ENCODE measurements around the gene PITPNM3.
"Not testable (repeated sequence)": the region's sequence is repeated elsewhere in the genome, so short reads cannot be mapped to it uniquely, and the experiment has no call there.

The PITPNM3 gene

GRCh38 chr17:6573982-6574686 is 17.8 kb upstream of the PITPNM3 start:
- Histone ChIP-seq H3K27me3 (ENCODE audit: control insufficient read depth in 1 of 2, insufficient read depth in 2 of 2, low read length in 2 of 2) (no peaks in the 10 kb centered on the region), H3K36me3 (ENCODE audit: insufficient read depth, low read length) (peaks cover 7% of the 10 kb centered on the region), H3K4me1 (ENCODE audit: insufficient read depth, low read length) (no peaks in the 10 kb centered on the region), H3K9ac (ENCODE audit: low read length) (no peak overlapping the region), H3K4me3 (ENCODE audit: low read depth in 1 of 2, low read length in 2 of 2) (no peak overlapping the region), H3K9me3 (ENCODE audit: low read length) (no peaks in the 10 kb centered on the region), H3K27ac (ENCODE audit: low read depth, low read length) (no peak overlapping the region)

DNA sequence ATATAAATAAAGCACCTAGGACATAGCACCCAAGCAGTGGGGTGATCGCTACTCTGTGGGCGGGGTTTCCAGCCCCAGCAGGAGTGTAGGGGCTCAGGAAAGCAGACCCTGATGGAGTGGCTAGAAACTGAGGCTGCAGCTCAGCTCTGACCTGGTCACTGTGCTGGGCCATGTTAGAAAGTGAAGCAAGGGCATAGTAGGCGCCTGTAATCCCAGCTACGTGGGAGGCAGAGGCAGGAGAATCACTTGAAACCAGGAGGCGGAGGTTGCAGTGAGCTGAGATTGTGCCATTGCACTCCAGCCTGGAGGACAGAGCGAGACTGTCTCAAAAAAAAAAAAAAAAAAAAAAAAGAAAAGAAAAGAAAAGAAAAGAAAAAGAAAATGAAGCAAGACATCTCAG is 17.1 kb upstream of the PITPNM3 start:
- H3K27me3 ChIP-seq (ENCODE audit: control insufficient read depth in 1 of 2, insufficient read depth in 2 of 2, low read length in 2 of 2); H3K9me3 ChIP-seq (ENCODE audit: low read length); H3K4me3 ChIP-seq (ENCODE audit: low read depth in 1 of 2, low read length in 2 of 2); H3K27ac ChIP-seq (ENCODE audit: low read depth, low read length); H3K36me3 ChIP-seq (ENCODE audit: insufficient read depth, low read length); H3K4me1 ChIP-seq (ENCODE audit: insufficient read depth, low read length); H3K9ac ChIP-seq (ENCODE audit: low read length): not testable (repeated sequence)

- H3K9me3 ChIP-seq (ENCODE audit: low read length): no peaks in the 10 kb centered on the region
- H3K4me3 ChIP-seq (ENCODE audit: low read depth in 1 of 2, low read length in 2 of 2): no peak overlapping the region
- no peak overlapping the region for H3K27ac ChIP-seq (ENCODE audit: low read depth, low read length)
- no peaks in the 10 kb centered on the region for H3K36me3 ChIP-seq (ENCODE audit: insufficient read depth, low read length)
- no peaks in the 10 kb centered on the region for H3K27me3 ChIP-seq (ENCODE audit: control insufficient read depth in 1 of 2, insufficient read depth in 2 of 2, low read length in 2 of 2)
- H3K4me1 ChIP-seq (ENCODE audit: insufficient read depth, low read length): peaks cover 4% of the 10 kb centered on the region
- no peak overlapping the region for H3K9ac ChIP-seq (ENCODE audit: low read length)
These were observed 16.6 kb upstream of the PITPNM3 start for GRCh38 chr17:6572972-6573370.

GRCh38 chr17:6571452-6571781 is 15.1 kb upstream of the PITPNM3 start:
- Histone ChIP-seq H3K36me3 (ENCODE audit: insufficient read depth, low read length) (no peaks in the 10 kb centered on the region), H3K9me3 (ENCODE audit: low read length) (no peaks in the 10 kb centered on the region), H3K27me3 (ENCODE audit: control insufficient read depth in 1 of 2, insufficient read depth in 2 of 2, low read length in 2 of 2) (no peaks in the 10 kb centered on the region), H3K4me1 (ENCODE audit: insufficient read depth, low read length) (peaks cover 14% of the 10 kb centered on the region), H3K4me3 (ENCODE audit: low read depth in 1 of 2, low read length in 2 of 2) (no peak overlapping the region), H3K9ac (ENCODE audit: low read length) (no peak overlapping the region), H3K27ac (ENCODE audit: low read depth, low read length) (no peak overlapping the region)

- Histone ChIP-seq H3K27me3 (ENCODE audit: control insufficient read depth in 1 of 2, insufficient read depth in 2 of 2, low read length in 2 of 2) (no peaks in the 10 kb centered on the region), H3K4me3 (ENCODE audit: low read depth in 1 of 2, low read length in 2 of 2) (no peak overlapping the region), H3K9ac (ENCODE audit: low read length) (no peak overlapping the region), H3K27ac (ENCODE audit: low read depth, low read length) (no peak overlapping the region), H3K36me3 (ENCODE audit: insufficient read depth, low read length) (no peaks in the 10 kb centered on the region), H3K4me1 (ENCODE audit: insufficient read depth, low read length) (peaks cover 14% of the 10 kb centered on the region), H3K9me3 (ENCODE audit: low read length) (no peaks in the 10 kb centered on the region)
These were observed 14.5 kb upstream of the PITPNM3 start for GRCh38 chr17:6570731-6571451.

GRCh38 chr17:6569370-6570285 is 13.3 kb upstream of the PITPNM3 start:
- no peaks in the 10 kb centered on the region for H3K27me3 ChIP-seq (ENCODE audit: control insufficient read depth in 1 of 2, insufficient read depth in 2 of 2, low read length in 2 of 2)
- H3K36me3 ChIP-seq (ENCODE audit: insufficient read depth, low read length): no peaks in the 10 kb centered on the region
- no peak overlapping the region for H3K4me3 ChIP-seq (ENCODE audit: low read depth in 1 of 2, low read length in 2 of 2)
- no peaks in the 10 kb centered on the region for H3K9me3 ChIP-seq (ENCODE audit: low read length)
- no peak overlapping the region for H3K27ac ChIP-seq (ENCODE audit: low read depth, low read length)
- no peak overlapping the region for H3K9ac ChIP-seq (ENCODE audit: low read length)
- H3K4me1 ChIP-seq (ENCODE audit: insufficient read depth, low read length): peaks cover 14% of the 10 kb centered on the region

DNA sequence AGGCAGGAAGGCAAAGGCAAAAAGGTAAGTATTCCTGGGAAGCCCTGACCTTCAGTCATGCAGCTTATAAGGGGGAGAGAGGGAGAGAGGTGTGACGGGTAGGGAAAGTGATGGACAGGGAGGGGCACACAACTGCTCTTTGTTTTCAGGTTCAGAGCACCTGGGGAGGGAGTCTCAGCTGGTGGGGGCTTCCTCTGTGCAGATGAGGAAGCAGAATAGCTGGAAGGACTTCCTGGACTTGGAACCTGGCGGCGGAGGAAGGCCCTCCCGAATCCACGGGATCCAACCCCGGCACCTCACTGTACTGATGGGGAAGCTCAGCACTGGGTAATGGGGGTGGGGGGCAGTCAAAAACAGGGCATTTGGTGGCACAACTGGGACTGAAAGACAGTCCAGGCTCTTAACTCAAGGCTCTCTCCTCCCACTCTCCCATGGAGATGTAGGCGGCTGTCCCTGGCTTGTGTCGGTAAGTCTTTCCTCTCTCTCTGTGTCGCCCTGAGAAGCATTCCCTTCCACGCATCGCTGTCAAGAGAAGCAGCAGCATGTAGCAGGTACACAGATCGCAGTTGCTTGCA is 11.9 kb upstream of the PITPNM3 start:
- Histone ChIP-seq H3K27ac (ENCODE audit: low read depth, low read length) (peak overlapping the region; percentile 19), H3K9me3 (ENCODE audit: low read length) (no peaks in the 10 kb centered on the region), H3K4me3 (ENCODE audit: low read depth in 1 of 2, low read length in 2 of 2) (no peak overlapping the region), H3K36me3 (ENCODE audit: insufficient read depth, low read length) (no peaks in the 10 kb centered on the region), H3K9ac (ENCODE audit: low read length) (no peak overlapping the region), H3K27me3 (ENCODE audit: control insufficient read depth in 1 of 2, insufficient read depth in 2 of 2, low read length in 2 of 2) (no peaks in the 10 kb centered on the region), H3K4me1 (ENCODE audit: insufficient read depth, low read length) (peaks cover 14% of the 10 kb centered on the region)

DNA sequence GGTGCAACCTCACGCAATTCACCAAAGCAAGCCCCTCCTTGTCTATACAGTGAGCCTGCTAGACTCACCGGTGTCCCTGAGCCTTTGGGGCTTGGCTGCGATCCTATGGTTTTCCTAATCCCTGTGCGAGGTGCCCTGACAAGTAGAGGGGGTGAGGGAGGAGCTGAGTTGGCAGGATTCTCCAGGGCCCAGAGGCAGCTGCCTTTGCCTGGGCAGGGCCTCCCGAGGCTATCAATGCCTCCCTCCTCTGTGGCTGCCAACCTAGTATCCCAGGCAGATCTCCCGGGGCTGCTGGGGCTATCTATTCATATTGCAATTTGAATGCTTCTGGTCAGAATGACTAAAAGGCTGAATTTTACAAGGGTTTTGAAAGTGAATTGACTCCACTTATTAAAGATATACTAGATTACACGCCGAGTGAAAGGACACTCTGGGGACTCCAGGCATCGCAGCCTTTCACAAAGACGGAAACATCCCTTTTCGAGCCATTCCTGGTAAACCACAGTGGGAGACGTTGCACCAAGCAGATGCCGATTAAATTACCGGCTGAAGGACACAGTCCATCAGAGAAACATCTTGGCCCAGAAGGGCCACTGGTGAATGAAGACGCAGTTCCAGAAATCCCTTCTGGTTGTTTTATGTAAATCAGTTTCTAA is 11.3 kb upstream of the PITPNM3 start:
- Histone ChIP-seq H3K4me3 (ENCODE audit: low read depth in 1 of 2, low read length in 2 of 2) (no peak overlapping the region), H3K36me3 (ENCODE audit: insufficient read depth, low read length) (no peaks in the 10 kb centered on the region), H3K27me3 (ENCODE audit: control insufficient read depth in 1 of 2, insufficient read depth in 2 of 2, low read length in 2 of 2) (no peaks in the 10 kb centered on the region), H3K9ac (ENCODE audit: low read length) (no peak overlapping the region), H3K27ac (ENCODE audit: low read depth, low read length) (peak overlapping the region; percentile 19), H3K4me1 (ENCODE audit: insufficient read depth, low read length) (peaks cover 14% of the 10 kb centered on the region), H3K9me3 (ENCODE audit: low read length) (no peaks in the 10 kb centered on the region)

GRCh38 chr17:6561446-6561845 is 5.1 kb upstream of the PITPNM3 start:
- Histone ChIP-seq H3K36me3 (ENCODE audit: insufficient read depth, low read length) (no peaks in the 10 kb centered on the region), H3K4me3 (ENCODE audit: low read depth in 1 of 2, low read length in 2 of 2) (no peak overlapping the region), H3K4me1 (ENCODE audit: insufficient read depth, low read length) (no peaks in the 10 kb centered on the region), H3K9ac (ENCODE audit: low read length) (no peak overlapping the region), H3K27me3 (ENCODE audit: control insufficient read depth in 1 of 2, insufficient read depth in 2 of 2, low read length in 2 of 2) (no peaks in the 10 kb centered on the region), H3K27ac (ENCODE audit: low read depth, low read length) (no peak overlapping the region), H3K9me3 (ENCODE audit: low read length) (no peaks in the 10 kb centered on the region)

GRCh38 chr17:6560496-6560895 is 4.1 kb upstream of the PITPNM3 start:
- H3K36me3 ChIP-seq (ENCODE audit: insufficient read depth, low read length): no peaks in the 10 kb centered on the region
- peaks cover 0 to 6% of the 10 kb centered on the region in 2 donors for H3K27me3 ChIP-seq (ENCODE audit: control insufficient read depth in 1 of 2, insufficient read depth in 2 of 2, low read length in 2 of 2)
- H3K27ac ChIP-seq (ENCODE audit: low read depth, low read length): no peak overlapping the region
- no peaks in the 10 kb centered on the region for H3K9me3 ChIP-seq (ENCODE audit: low read length)
- no peak overlapping the region for H3K4me3 ChIP-seq (ENCODE audit: low read depth in 1 of 2, low read length in 2 of 2)
- no peak overlapping the region for H3K9ac ChIP-seq (ENCODE audit: low read length)
- no peaks in the 10 kb centered on the region for H3K4me1 ChIP-seq (ENCODE audit: insufficient read depth, low read length)

GRCh38 chr17:6559753-6560215 is 3.4 kb upstream of the PITPNM3 start:
- peaks cover 0 to 12% of the 10 kb centered on the region in 2 donors for H3K27me3 ChIP-seq (ENCODE audit: control insufficient read depth in 1 of 2, insufficient read depth in 2 of 2, low read length in 2 of 2)
- peaks cover under 1% of the 10 kb centered on the region for H3K4me1 ChIP-seq (ENCODE audit: insufficient read depth, low read length)
- H3K36me3 ChIP-seq (ENCODE audit: insufficient read depth, low read length): no peaks in the 10 kb centered on the region
- no peak overlapping the region for H3K4me3 ChIP-seq (ENCODE audit: low read depth in 1 of 2, low read length in 2 of 2)
- H3K27ac ChIP-seq (ENCODE audit: low read depth, low read length): no peak overlapping the region
- H3K9ac ChIP-seq (ENCODE audit: low read length): no peak overlapping the region
- no peaks in the 10 kb centered on the region for H3K9me3 ChIP-seq (ENCODE audit: low read length)
